ENCODE measurements around the gene ZNF639.

DNA sequence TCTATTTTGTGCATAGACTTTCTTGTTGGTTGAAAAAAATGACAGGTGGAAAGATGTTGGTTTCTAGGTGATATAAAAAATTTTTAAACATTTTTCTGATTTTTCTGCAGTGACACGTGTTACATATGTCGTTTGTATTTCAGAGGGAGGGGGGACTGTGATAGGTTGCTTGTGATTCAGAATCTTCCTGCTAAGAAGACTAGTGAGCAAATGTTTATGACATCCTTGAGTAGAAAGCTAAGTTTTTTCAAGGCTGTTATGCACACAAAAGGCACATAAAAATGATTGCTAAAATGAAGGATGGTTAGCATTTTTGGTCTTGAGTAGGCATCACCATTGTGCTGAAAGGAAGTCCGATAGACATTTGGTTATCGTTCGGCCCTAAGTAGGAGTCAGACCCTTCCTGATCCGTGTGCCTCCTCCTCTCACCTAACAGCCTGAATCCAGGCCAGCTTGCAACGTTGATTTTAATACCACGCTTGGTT, 1.5 kb downstream of the ZNF639 start:
- TF ChIP-seq CTCF (IDR thresholded peaks at IDR 0.05; ENCODE audit: low read length) (no peak), EZH2phosphoT487 (IDR thresholded peaks at IDR 0.05; ENCODE audit: low read length) (no peak)

All from MM.1S (cell line).